GM18505 (cell line): ENCODE results near the gene SCAMP2.

ENCODE experiments used
- ATAC-seq: cut with Tn5 transposase; IDR thresholded peaks from one replicate; pipeline ENCODE4 v1.9.1; 2021; ENCODE audit not compliant: unreplicated experiment
- POLR2A ChIP-seq: IDR thresholded peaks from 4 replicates; pipeline ENCODE4 v1.6.1; 2011; ENCODE audit warnings: borderline replicate concordance; ENCODE audit not compliant: insufficient read depth, insufficient read length; ENCODE audit errors: extremely low read depth

The SCAMP2 gene

DNA sequence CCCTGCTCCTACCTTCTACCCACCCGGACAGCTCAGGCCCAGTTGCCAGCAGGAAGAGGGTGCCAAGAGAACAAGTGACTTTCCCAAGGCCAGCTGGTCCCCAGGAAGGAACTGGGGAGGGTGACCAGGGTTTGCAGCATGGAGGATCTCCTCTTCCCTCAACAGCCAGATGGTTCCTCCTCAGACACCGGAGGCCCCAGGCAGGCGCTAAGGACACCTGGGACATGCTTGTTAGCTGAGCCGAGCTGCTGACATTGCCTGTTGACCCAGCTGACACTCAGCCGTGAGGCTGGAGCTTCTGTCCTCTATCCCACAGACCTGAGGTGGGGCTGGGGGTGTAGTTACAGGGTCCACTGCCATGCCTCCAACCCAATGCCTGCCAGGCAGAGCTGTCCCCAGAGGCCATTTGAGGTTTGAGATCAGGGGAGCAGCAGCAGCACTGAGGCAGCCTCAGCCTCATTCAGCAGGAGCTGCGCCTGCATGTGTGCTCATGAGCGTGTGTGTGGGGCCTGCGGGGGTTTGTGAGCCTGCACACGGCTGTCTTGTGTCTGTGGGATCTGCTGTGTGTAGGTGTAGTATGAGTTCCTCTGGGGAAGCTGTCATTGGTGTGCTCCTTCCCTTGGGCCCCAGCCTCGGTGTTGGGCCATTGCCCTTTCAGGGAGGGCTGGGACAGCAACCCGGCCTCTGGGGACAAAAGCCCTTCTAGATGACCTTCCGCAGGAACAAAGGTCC, 39.6 kb downstream of the SCAMP2 start:
- TF ChIP-seq POLR2A = no peak
- no peak for ATAC-seq

DNA sequence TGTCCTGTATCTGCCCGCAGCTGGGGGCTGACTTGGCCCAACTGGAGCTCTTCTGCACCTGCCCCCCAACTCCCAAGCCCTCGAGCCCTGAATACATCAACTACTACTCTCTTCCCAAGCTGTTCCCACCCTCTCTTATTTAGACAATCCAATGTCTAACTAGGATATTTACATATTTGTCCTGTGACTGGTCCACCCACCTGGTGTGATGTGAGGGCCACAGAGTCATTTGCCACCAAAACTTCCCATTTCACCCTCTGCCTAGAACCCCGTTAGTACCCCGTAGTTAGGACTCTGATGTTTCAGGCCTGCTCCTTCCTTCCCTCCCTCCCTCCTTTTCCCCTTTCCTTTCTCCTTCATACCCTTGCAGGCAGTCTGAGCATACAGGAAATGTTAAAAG, 40.3 kb downstream of the SCAMP2 start:
- ATAC-seq = no peak
- TF ChIP-seq POLR2A = no peak

DNA sequence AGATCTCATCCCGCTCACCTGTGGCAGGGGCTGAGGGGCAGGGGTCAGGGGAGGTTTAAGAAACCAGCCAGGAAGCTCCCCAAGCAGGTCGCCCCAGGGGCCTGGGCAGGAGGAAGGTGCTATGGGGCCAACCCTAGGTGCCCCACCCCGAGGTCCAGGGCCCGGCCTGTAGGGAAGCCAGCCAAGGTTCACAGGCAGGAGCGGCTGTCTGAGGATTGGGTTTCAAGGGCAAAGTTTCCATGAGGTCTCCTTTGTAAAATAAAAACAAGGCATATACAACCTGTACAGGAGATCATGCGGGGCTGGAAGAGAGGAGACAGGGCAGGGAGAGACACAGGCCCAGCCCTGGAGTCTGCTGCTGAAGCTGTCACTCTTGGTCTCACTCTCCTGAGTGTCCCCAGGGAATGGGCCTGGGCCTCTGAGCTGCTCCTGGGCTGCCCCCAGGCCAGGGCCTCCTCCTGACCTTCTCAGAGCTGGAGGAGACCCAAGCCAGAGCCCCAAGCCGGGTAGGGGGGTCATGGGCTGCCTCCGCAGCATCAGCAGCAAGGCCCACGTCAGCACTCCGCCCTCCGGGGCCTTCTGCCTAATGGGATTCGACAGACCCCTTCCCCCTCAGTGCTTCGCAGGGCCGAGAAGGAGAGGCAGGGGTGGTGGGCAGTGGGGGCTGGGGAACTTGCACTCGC, 41.2 kb downstream of the SCAMP2 start:
- TF ChIP-seq POLR2A = no peak
- ATAC-seq = no peak

DNA sequence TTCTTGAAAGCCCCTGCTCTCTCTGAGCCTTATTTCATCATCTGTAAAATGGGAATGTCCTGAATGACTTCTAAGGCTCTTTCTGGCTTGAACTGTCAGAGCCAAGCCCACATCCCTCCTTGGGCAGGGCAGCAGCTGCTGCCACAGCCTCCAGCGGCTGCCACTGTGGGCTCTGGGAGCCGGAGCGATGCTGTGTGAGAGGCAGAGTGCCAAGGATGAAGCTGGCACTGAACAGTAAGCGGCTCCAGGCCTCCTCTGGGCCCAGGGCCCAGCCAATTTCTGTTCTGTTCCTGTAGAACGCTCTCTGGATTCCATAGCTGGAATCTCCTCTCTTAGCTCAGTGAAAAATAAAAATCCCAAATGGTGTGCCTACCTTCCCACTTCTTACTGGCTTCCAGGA, 42.3 kb downstream of the SCAMP2 start:
- ATAC-seq = no peak
- no peak for TF ChIP-seq POLR2A

DNA sequence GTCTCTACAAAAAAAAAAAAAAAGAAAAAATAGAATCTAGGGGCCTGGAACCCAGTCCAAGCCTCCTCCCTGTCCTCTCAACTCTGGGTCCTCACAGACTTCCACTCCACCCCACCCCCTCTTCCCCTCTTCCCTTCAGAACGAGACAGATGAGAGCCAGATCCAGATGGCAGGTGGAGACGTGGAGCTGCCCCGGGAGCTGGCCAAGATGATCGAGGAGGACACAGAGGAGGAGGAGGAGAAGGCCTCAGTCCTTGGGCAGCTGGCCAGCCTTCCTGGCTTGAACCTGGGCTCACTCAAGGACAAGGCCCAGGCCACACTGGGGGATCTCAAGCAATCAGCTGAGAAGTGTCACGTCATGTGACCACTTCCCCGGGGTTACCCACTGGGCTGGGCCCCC, 43.2 kb downstream of the SCAMP2 start:
- TF ChIP-seq POLR2A = no peak
- no peak for ATAC-seq

DNA sequence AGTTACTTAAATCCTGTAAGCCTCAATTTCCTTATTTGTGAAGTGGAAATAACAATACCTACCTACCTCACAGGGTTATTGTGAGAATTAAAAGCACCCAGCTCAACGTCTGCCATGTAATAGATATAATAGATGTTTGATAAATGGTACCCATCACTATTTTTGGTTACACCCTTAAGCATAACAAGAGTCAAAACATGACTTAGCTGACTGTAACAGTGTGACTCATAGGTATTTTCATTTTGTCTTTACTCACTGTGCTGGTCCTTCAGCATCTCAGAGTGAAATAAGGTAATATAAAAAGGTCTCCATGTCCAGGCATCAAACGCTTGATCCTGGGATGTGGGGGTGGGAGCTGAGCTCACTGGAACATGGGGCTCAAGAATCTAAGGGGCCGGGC, 43.7 kb downstream of the SCAMP2 start:
- no peak for ATAC-seq

DNA sequence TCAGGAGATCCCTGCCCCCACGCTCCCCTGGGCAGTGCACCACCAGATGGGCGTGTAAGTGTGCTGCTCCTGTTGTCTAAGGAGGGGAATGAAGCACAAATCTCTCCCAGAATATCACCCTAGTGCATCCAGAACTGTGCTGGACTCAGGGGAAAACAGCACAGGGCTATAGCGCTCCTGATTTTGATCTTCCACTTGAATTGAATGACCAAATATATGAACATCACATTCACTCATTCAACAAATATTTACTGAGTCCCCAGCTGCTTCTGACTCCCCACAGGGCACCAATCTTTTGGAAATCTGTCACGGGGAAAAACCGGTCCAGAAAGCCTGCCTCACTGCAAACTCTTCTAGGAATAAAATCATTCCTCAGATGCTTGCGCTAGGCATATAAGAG, 44.3 kb downstream of the SCAMP2 start:
- no peak for TF ChIP-seq POLR2A
- ATAC-seq = no peak

More for the DNA sequence above, 43.7 kb downstream of the SCAMP2 start:
- TF ChIP-seq POLR2A = no peak

DNA sequence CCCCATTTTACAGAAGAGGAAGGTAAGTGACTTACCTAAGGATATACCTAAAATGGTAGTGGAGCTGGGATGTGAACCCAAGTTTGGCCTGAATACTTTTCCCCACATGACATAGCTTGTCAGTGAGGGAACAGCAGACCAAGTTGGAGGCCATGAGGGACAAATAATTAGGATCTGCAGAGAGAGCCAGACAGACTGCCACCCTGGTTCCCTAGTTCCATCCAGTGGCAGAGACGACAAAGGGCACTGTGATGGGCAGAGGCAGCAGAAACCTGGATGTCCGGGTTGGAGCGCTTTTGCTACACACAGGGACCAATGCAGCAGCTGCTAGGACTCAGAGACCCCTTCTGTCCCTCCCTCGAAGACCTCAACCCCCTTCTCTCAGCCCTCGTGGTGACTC, 45.6 kb downstream of the SCAMP2 start:
- ATAC-seq = no peak

DNA sequence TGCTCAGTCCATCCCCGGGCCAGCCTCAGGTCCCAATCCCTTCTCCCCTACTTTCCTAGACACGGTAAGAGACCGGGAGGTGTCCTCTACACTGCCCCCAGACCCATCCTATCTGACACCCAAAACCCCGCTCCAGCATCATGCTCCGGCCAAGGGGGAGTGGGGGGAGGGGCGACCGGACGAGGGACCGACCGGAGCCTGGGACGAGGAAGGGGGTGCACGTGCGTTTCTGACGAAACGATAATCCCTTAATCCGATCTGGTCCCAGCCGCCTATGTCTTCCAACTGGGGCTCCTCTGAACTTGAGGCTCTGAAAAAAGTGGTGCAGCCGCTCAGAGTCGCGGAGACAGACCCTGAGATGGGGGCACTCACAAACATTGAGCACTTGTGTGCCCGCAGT, 46.2 kb downstream of the SCAMP2 start:
- TF ChIP-seq POLR2A = no peak
- no peak for ATAC-seq

More for the DNA sequence above, 45.6 kb downstream of the SCAMP2 start:
- TF ChIP-seq POLR2A = no peak

DNA sequence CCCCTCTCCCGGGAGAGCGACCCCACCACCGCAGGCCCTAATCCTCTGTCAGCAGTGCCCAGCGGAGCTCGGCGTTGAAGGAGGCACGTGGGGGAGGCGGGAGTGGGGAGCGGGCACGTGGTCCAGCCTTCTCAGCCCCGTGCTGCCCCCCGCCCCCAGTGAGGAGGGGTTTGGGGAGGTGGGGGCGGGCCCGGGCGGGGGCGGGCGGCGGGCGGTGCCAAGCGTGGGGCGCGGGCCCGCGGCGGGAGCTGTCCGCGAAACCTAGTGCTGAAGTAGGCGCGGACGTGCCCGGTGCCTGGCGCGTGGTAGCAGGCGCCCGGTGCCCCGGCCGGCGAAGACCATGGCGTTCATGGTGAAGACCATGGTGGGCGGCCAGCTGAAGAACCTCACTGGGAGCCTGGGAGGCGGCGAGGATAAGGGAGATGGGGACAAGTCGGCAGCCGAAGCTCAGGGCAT, 46.8 kb downstream of the SCAMP2 start, which contains the start of gene CPLX3:
Gene CPLX3, plus strand, starts transcription at position 264 of the 456 bp plus-strand sequence. Its CDS starts 77 bp downstream, at position 341.
- no peak for ATAC-seq

DNA sequence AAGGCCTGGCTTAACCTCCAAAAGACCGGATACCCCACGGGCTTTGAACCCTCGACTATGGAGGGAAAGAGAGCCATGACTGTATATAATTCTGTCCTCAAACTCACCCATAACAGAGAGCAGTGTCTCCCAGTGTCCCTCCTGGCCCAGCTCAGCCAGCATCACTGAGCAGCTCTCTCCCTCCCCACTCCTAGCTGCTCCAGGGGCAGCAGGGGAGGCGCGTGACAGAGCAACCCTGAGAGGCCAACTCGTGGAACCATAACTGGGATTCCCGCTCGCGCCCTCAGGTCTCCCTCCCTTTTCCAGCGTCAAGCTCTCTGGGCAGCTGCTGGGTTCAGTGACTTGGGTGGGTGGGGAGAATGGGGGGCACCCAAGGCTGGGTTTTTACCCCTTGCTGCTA, 47.3 kb downstream of the SCAMP2 start:
- TF ChIP-seq POLR2A = no peak
- no peak for ATAC-seq

More for the DNA sequence above, 46.8 kb downstream of the SCAMP2 start, which contains the start of gene CPLX3:
- no peak for TF ChIP-seq POLR2A

DNA sequence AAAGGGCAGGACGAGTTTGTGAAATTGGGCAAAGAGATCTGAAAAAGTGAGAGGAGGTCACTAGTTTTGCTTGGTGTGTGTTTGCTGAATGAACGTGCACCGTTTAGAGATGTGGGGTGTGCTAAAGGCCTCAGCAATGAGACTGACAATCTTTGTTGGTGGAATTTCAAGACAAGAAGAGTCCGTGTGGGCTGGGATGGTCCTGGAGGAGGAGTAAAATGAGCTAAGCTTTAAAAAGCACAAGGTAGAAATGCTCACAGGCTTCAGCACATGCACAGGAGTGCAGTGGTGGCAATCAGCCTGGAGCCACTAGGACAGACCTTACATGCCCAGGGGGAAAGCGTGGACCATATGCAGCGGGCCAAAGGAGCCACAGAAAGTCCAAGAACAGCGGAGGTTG, 48.2 kb downstream of the SCAMP2 start:
- ATAC-seq = no peak
- no peak for TF ChIP-seq POLR2A

DNA sequence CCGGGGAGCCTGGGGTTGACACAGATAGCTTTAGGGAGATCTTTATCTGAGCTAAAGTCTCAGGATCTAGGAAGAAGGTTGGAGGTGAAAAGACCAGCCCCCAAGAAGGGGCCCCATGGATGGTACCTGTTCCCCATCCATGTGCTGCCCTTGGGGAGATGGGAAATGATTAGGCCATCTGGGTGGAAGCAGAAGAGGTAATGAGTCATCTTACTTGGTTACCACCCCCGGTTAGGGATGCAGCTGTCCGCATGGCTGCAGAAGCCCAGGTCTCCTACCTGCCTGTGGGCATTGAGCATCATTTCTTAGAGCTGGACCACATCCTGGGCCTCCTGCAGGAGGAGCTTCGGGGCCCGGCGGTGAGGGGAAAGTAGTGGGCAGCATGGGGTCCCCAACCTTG, 49.8 kb downstream of the SCAMP2 start:
- ATAC-seq = no peak
- TF ChIP-seq POLR2A = no peak

DNA sequence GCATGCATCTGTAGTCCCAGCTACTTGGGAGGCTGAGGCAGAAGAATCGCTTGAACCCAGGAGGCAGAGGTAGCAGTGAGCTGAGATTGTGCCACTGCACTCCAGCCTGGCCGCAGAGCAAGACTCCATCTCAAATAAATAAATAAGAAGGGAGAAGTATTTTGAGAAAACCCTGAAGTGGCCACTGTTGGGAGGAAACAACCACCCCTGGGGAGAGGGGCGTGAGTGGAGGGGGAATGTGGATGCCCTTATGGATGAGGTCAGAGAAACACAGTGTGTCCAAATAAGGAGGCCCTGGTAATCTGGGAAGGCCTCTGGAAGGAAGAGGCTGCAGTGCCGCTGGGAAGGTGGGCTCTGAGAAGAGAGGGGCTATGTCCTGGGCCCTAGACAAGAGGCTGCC, 50.9 kb downstream of the SCAMP2 start:
- ATAC-seq = no peak
- TF ChIP-seq POLR2A = no peak
